HG03280 (cell line): ENCODE results near the gene DENND1A.
"Not testable (repeated sequence)": the region's sequence is repeated elsewhere in the genome, so short reads cannot be mapped to it uniquely, and the experiment has no call there.

ENCODE experiments used
- ATAC-seq: cut with Tn5 transposase; IDR thresholded peaks from one replicate; pipeline ENCODE4 v1.9.1; 2021; ENCODE audit warnings: mild to moderate bottlenecking, moderate library complexity; ENCODE audit not compliant: unreplicated experiment

Gene DENND1A

GRCh38 chr9:123637945-123638634 is 291.8 kb downstream of the DENND1A start:
- no peak for ATAC-seq

GRCh38 chr9:123637606-123637944 is 292.4 kb downstream of the DENND1A start:
- ATAC-seq = no peak

- ATAC-seq = not testable (repeated sequence)
These were observed 293.1 kb downstream of the DENND1A start for GRCh38 chr9:123636805-123637204.

GRCh38 chr9:123631862-123632261 is 298.1 kb downstream of the DENND1A start:
- ATAC-seq = no peak

GRCh38 chr9:123630233-123630632 is 299.7 kb downstream of the DENND1A start:
- ATAC-seq = no peak

GRCh38 chr9:123629531-123629930 is 300.4 kb downstream of the DENND1A start:
- no peak for ATAC-seq

GRCh38 chr9:123622711-123623241 is 307.1 kb downstream of the DENND1A start:
- no peak for ATAC-seq

GRCh38 chr9:123620239-123620638 is 309.7 kb downstream of the DENND1A start:
- ATAC-seq = no peak

GRCh38 chr9:123617952-123618678 is 311.8 kb downstream of the DENND1A start:
- no peak for ATAC-seq

- ATAC-seq = no peak
These were observed 312.6 kb downstream of the DENND1A start for GRCh38 chr9:123617286-123617685.

- ATAC-seq = no peak
These were observed 313.2 kb downstream of the DENND1A start for GRCh38 chr9:123616707-123617106.

- ATAC-seq = no peak
These were observed 314.5 kb downstream of the DENND1A start for GRCh38 chr9:123615381-123615780.

- ATAC-seq = no peak
These were observed 315.3 kb downstream of the DENND1A start for GRCh38 chr9:123614306-123615263.

- no peak for ATAC-seq
These were observed 318.7 kb downstream of the DENND1A start for GRCh38 chr9:123611226-123611625.

GRCh38 chr9:123609844-123610243 is 320.1 kb downstream of the DENND1A start:
- ATAC-seq = no peak

- peak; percentile 92 for ATAC-seq
These were observed 321.8 kb downstream of the DENND1A start for GRCh38 chr9:123608104-123608503.

- ATAC-seq = no peak
These were observed 322.4 kb downstream of the DENND1A start for GRCh38 chr9:123607479-123607878.

- no peak for ATAC-seq
These were observed 323.8 kb downstream of the DENND1A start for GRCh38 chr9:123606141-123606540.

- no peak for ATAC-seq
These were observed 324.6 kb downstream of the DENND1A start for GRCh38 chr9:123605286-123605685.

GRCh38 chr9:123604861-123605260 is 325.1 kb downstream of the DENND1A start:
- no peak for ATAC-seq

GRCh38 chr9:123601828-123602227 is 328.1 kb downstream of the DENND1A start:
- ATAC-seq = no peak
